AG04450 (cell line): ENCODE results near the gene NANOS3. TPM values are rescaled to one million over a fixed set of nuclear protein-coding genes. Genes with fewer than 3 reads are reported as not detected.
A peak's percentile ranks its signal among the peaks of the same experiment; 100 is the strongest.

Experiments
- CTCF ChIA-PET: fragments of 300-600, 350-600 bp; formaldehyde crosslinking; extraction: SDS; loops from one replicate; lab custom pipeline; 2022; ENCODE audit warnings: antibody characterized with exemption, inconsistent platforms; lab: Charles Lee
- POLR2A ChIA-PET: fragments of 350-600 bp; formaldehyde crosslinking; extraction: SDS; loops from one replicate; lab custom pipeline; 2021; ENCODE audit warnings: antibody characterized with exemption, inconsistent platforms; lab: Yijun Ruan, JAX
- DNase-seq: peaks from one replicate; pipeline ENCODE4 v3.0.0-alpha.2; 2011; ENCODE audit warnings: low read depth, low spot score
- H3K27ac ChIP-seq: one replicate; pipeline ENCODE4 v1.5.1; 2012; ENCODE audit warnings: low read depth, low read length, control low read depth
- H3K27me3 ChIP-seq: one replicate; pipeline ENCODE4 v1.6.0; 2012; ENCODE audit warnings: low read length; ENCODE audit not compliant: control insufficient read depth, insufficient read depth
- H3K4me3 ChIP-seq: 2 replicates; pipeline ENCODE4 v1.5.1; 2011; ENCODE audit warnings: mild to moderate bottlenecking, low read depth, low read length, control low read depth
- H3K9me3 ChIP-seq: 2 replicates; pipeline ENCODE4 v1.5.1; 2012; ENCODE audit warnings: low read length; ENCODE audit not compliant: control insufficient read depth, insufficient read depth
- CTCF ChIP-seq: IDR thresholded peaks from 2 replicates; pipeline ENCODE4 v1.5.1; 2011; ENCODE audit warnings: low read depth, low read length, control low read depth, inconsistent platforms
- polyA plus RNA-seq: library from polyadenylated mRNA; depleted of rRNA; stranded (reverse); fragments of >200 nt; gene quantifications from 2 replicates; pipeline ENCODE4 v1.2.3, GENCODE V29; 2011

Gene NANOS3
- polyA plus RNA-seq, 1 experiment, result 0.36 TPM

- peak overlapping the region; percentile 88 for H3K4me3 ChIP-seq
- DNase-seq, result no peak
- ChIA-PET CTCF (interaction anchor here (0.5 to 1.4 kb wide), 3 partner anchors 22 to 1083 kb away, joined by 3 to 4 read pairs (median 3); no protein-coding TSS in a partner anchor), POLR2A (interaction anchor here (0.6 to 4.4 kb wide), 11 partner anchors 11 to 699 kb away, joined by 3 to 27 read pairs (median 7); partner anchors contain the start of genes C19orf53 and ZSWIM4)
- peak overlapping the region; percentile 90 for H3K27ac ChIP-seq
- no peaks in the 10 kb centered on the region for H3K27me3 ChIP-seq
- no peaks in the 10 kb centered on the region; the same call in 1 of the 2 replicates for H3K9me3 ChIP-seq
- TF ChIP-seq CTCF, result no peak
Observed at GRCh38 chr19:13840305-13841085, 36.4 kb upstream of the NANOS3 start.

DNA sequence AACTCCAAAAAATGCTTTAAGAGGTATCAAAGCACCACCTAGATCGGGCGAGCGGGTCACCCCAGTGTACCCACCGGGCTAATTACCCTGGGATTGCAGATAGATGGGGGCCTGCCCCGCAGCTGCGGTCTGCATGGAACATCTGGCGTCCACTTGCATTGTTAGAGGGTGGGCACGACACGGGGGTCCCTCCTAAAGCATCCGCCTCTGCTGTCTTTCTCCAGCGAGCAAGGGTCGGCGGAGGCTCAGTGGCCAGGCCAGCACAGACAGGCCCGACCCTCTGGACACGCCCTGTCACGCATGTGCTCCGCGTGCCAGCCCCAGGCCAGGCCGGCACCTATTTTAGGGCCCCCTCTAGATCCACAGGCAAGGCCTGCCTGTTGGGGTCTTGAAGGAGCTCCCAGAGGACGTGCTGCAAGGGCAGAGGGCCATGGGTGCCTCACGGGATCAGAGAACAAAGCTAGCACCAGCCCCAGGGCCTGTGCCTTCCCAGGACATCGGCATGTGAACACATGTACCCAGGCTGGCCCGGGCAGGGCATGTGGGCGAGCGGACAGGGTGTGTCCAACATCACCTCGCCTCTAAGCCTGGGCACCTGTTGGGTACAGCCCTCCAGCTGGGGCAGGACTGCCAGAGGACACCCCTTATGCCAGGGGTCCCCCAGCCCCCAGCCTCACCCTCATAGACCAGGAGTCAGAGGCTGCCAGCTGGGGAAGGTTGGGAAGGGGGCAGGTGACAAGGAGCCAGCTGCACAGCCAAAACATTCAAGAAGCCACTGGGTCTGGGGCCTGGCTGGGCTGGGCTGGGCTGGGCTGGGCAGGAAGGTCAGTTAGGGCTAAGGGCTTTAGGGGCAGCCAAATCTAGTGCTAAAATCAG is 35.6 kb upstream of the NANOS3 start:
- Histone ChIP-seq H3K4me3 (peak overlapping the region; percentile 88), H3K27me3 (no peaks in the 10 kb centered on the region), H3K27ac (peak overlapping the region; percentile 70), H3K9me3 (no peaks in the 10 kb centered on the region; the same call in 1 of the 2 replicates)
- CTCF ChIA-PET, result interaction anchor here (0.5 to 1.4 kb wide), 3 partner anchors 21 to 67 kb away, joined by 3 to 4 read pairs (median 3); partner anchors contain the start of gene C19orf53
- DNase-seq, result no peak
- no peak for TF ChIP-seq CTCF
- POLR2A ChIA-PET, result interaction anchor here (0.6 to 4.4 kb wide), 8 partner anchors 10 to 72 kb away, joined by 3 to 27 read pairs (median 5); partner anchors contain the start of gene ZSWIM4

- CTCF ChIA-PET, result interaction anchor here (1.1 to 1.4 kb wide), 2 partner anchors 20 to 67 kb away, joined by 3 to 4 read pairs; partner anchors contain the start of gene C19orf53
- no peak for TF ChIP-seq CTCF
- POLR2A ChIA-PET, result interaction anchor here (0.7 to 4.4 kb wide), 5 partner anchors 9 to 54 kb away, joined by 3 to 27 read pairs (median 4); partner anchors contain the start of gene ZSWIM4
- H3K9me3 ChIP-seq, result no peaks in the 10 kb centered on the region; the same call in 1 of the 2 replicates
- DNase-seq, result no peak
- H3K27me3 ChIP-seq, result no peaks in the 10 kb centered on the region
- H3K4me3 ChIP-seq, result peak overlapping the region; percentile 88
- H3K27ac ChIP-seq, result peak overlapping the region; percentile 39
Observed at GRCh38 chr19:13841962-13842290, 35.0 kb upstream of the NANOS3 start.

GRCh38 chr19:13842291-13843103 is 34.4 kb upstream of the NANOS3 start:
- POLR2A ChIA-PET, result interaction anchor here (0.8 to 4.4 kb wide), 3 partner anchors 20 to 54 kb away, joined by 3 to 27 read pairs (median 10); partner anchors contain the start of gene ZSWIM4
- no peak for DNase-seq
- H3K4me3 ChIP-seq, result peak overlapping the region; percentile 88
- CTCF ChIA-PET, result interaction anchor here (1.1 to 1.4 kb wide), 2 partner anchors 20 to 68 kb away, joined by 3 to 4 read pairs; partner anchors contain the start of gene C19orf53
- TF ChIP-seq CTCF, result no peak
- H3K27ac ChIP-seq, result peak overlapping the region; percentile 82
- no peaks in the 10 kb centered on the region for H3K27me3 ChIP-seq
- H3K9me3 ChIP-seq, result no peaks in the 10 kb centered on the region; the same call in 1 of the 2 replicates
